HepG2 (cell line): ENCODE results near the gene NEDD8. TPM values are rescaled to one million over a fixed set of nuclear protein-coding genes. Genes with fewer than 3 reads are reported as not detected.
A peak's percentile ranks its signal among the peaks of the same experiment; 100 is the strongest.

ENCODE experiments used
- AFF4 ChIP-seq: sonication (generic); formaldehyde crosslinking; IDR thresholded peaks from 2 replicates; pipeline ENCODE4 v1.4.0; 2020; ENCODE audit warnings: missing genetic modification reagents
- AHR ChIP-seq: IDR thresholded peaks from 2 replicates; pipeline ENCODE4 v1.6.1; 2018; ENCODE audit warnings: missing genetic modification reagents, missing compliant biosample characterization
- BORCS8-MEF2B ChIP-seq: sonication (generic); formaldehyde crosslinking; IDR thresholded peaks from 2 replicates; pipeline ENCODE4 v1.8.0; 2022; ENCODE audit warnings: mild to moderate bottlenecking, missing genetic modification reagents
- GPN1 ChIP-seq: sonication (generic); formaldehyde crosslinking; IDR thresholded peaks from 2 replicates; pipeline ENCODE4 v1.5.1; 2020; ENCODE audit warnings: missing genetic modification reagents, borderline replicate concordance
- HMGXB3 ChIP-seq: sonication (generic); formaldehyde crosslinking; IDR thresholded peaks from 2 replicates; pipeline ENCODE4 v1.4.0; 2020; ENCODE audit warnings: missing genetic modification reagents, borderline replicate concordance
- KAT8 ChIP-seq: IDR thresholded peaks from 2 replicates; pipeline ENCODE4 v1.6.1; 2016; ENCODE audit warnings: missing genetic modification reagents, missing compliant biosample characterization
- MED1 ChIP-seq: sonication (generic); formaldehyde crosslinking; IDR thresholded peaks from 2 replicates; pipeline ENCODE4 v1.4.0; 2020; ENCODE audit warnings: missing genetic modification reagents
- NFIB ChIP-seq: sonication (generic); formaldehyde crosslinking; IDR thresholded peaks from 2 replicates; pipeline ENCODE4 v1.9.0; 2021; ENCODE audit warnings: missing genetic modification reagents, mild to moderate bottlenecking, borderline replicate concordance
- PRDM15 ChIP-seq: sonication (generic); formaldehyde crosslinking; IDR thresholded peaks from 2 replicates; pipeline ENCODE4 v1.4.0; 2020; ENCODE audit warnings: missing genetic modification reagents
- RBM22 ChIP-seq: fragments of 200-400 bp; formaldehyde crosslinking; optimal IDR thresholded peaks from 2 replicates; pipeline ENCODE3; 2017; ENCODE audit warnings: mild to moderate bottlenecking, low read length, moderate library complexity
- RBM39 ChIP-seq: fragments of 200-400 bp; formaldehyde crosslinking; IDR thresholded peaks from one replicate; pipeline ENCODE4 v1.6.1; 2018; ENCODE audit warnings: antibody characterized with exemption, mild to moderate bottlenecking, low read depth, low read length; ENCODE audit not compliant: poor library complexity, severe bottlenecking
- ZNF235 ChIP-seq: sonication (generic); formaldehyde crosslinking; IDR thresholded peaks from 2 replicates; pipeline ENCODE4 v1.8.1; 2023; ENCODE audit warnings: mild to moderate bottlenecking, missing genetic modification reagents, borderline replicate concordance
- ZNF34 ChIP-seq: sonication (generic); formaldehyde crosslinking; IDR thresholded peaks from 2 replicates; pipeline ENCODE4 v1.4.0; 2020; ENCODE audit warnings: mild to moderate bottlenecking, missing genetic modification reagents, borderline replicate concordance
- ZNF556 ChIP-seq: sonication (generic); formaldehyde crosslinking; IDR thresholded peaks from 2 replicates; pipeline ENCODE4 v1.4.0; 2020; ENCODE audit warnings: mild to moderate bottlenecking, missing genetic modification reagents, borderline replicate concordance
- ZNF605 ChIP-seq: sonication (generic); formaldehyde crosslinking; IDR thresholded peaks from 2 replicates; pipeline ENCODE4 v1.8.0; 2022; ENCODE audit warnings: mild to moderate bottlenecking, missing genetic modification reagents
- ZNF775 ChIP-seq: sonication (generic); formaldehyde crosslinking; IDR thresholded peaks from 2 replicates; pipeline ENCODE4 v1.4.0; 2020; ENCODE audit warnings: missing genetic modification reagents, mild to moderate bottlenecking, moderate library complexity, borderline replicate concordance
- polyA plus RNA-seq, 8 experiments: library from polyadenylated mRNA; depleted of rRNA in 3 of 8; stranded (reverse) in 7 of 8; unstranded in 1 of 8; fragments of >200 nt; fragmentation: Illumina TruSeq in 4 of 8; extraction: Trizol in 4 of 8; gene quantifications; 2 replicates each; pipeline versions ENCODE4 v1.2.1 to v1.2.3, GENCODE V29; 2011 to 2016; ENCODE audit warnings: low read depth in 4 of 8, missing spikeins in 1 of 8, mixed read lengths in 1 of 8; ENCODE audit not compliant: insufficient read depth in 1 of 8
- total RNA-seq, 5 experiments: library from RNA; depleted of rRNA; stranded (reverse); fragments of >200 nt; fragmentation: Illumina TruSeq; extraction: Trizol; gene quantifications; 2 replicates each; pipeline ENCODE4 v1.2.3, GENCODE V29; 2016; ENCODE audit warnings: low read depth in 1 of 5

The NEDD8 gene
- total and polyA plus RNA-seq, 2 of the 13 experiments (the other 11 are each of a cell fraction or from before 2014, with no cell fraction given), result 535 to 713 TPM

- TF ChIP-seq HMGXB3 (CRISPR knock-in tag) (no peak), PRDM15 (CRISPR knock-in tag) (no peak), ZNF556 (no peak), ZNF775 (CRISPR knock-in tag) (no peak), NFIB (CRISPR knock-in tag) (no peak), ZNF605 (CRISPR knock-in tag) (no peak), RBM39 (no peak), GPN1 (CRISPR knock-in tag) (no peak), RBM22 (no peak), BORCS8-MEF2B (CRISPR knock-in tag) (no peak), AFF4 (CRISPR knock-in tag) (peak; percentile 30; the same call in 1 of the 2 replicates), KAT8 (no peak), ZNF235 (CRISPR knock-in tag) (no peak), AHR (CRISPR knock-in tag) (no peak), MED1 (no peak), ZNF34 (CRISPR knock-in tag) (no peak)
These were observed 18.1 kb downstream of the NEDD8 start (continued) for GRCh38 chr14:24213866-24214662.
